Peyer's patch (tissue), 4 donors: ENCODE measurements around the gene LTBR.

ENCODE experiments used
- POLR2A ChIP-seq, 2 donors: fragments of 450-650 bp; IDR thresholded peaks; one replicate each; pipeline ENCODE4 v1.5.1; 2017; ENCODE audit warnings: antibody characterized with exemption in 2 of 2, mild to moderate bottlenecking in 2 of 2, moderate library complexity in 2 of 2
- TF ChIP-seq, protein P1 (sequence below), 6 experiments: fragments of 450-650 bp in 4 of 6; fragments of 200-600 bp in 2 of 6; sonication (generic) in 1 of 6; IDR thresholded peaks; one replicate each; pipeline ENCODE4 v1.5.1; 2017 to 2019; ENCODE audit warnings: antibody characterized with exemption in 6 of 6, mild to moderate bottlenecking in 3 of 6, moderate library complexity in 1 of 6

DNA sequence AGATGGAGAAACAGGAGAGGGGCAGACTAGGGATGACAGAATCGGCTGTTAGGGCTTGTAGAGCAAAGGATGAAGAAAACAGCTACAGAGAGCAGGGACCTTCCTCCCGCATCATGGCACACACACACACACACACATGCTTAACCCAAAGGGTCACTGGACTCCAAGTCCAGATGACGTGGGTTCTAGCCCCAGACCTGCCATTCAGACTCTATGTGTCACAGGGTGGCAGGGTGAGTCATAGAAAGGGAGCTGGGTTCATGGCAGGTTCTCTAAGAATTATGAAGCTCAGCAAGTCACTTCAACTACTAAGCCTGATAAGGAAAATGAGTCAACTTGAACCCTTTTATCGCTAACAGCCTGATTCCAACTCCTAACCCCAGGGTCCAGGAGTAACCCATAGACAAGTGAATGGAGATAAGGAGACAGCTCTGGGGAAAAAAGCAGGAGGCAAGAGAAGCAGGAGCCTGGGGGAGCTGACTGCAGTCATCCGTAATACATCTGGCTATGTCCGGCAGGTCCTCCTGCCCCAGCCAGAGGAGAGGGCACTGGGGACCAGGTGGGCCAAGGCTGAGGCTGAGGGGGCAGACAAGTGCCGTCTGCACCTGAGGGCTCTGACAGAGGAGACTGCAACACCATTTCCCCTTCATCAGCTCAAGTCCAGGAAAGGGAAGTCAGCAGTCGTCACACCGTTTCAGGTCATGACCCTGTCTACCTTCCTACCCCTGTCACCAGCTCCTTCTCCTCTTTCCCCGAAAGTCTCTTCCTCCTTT lies 38.5 kb upstream of the LTBR start:
- TF ChIP-seq POLR2A (IDR thresholded peaks at IDR 0.05), result peak in 1 of 2 donors; percentile 46
- TF ChIP-seq, protein P1, sequence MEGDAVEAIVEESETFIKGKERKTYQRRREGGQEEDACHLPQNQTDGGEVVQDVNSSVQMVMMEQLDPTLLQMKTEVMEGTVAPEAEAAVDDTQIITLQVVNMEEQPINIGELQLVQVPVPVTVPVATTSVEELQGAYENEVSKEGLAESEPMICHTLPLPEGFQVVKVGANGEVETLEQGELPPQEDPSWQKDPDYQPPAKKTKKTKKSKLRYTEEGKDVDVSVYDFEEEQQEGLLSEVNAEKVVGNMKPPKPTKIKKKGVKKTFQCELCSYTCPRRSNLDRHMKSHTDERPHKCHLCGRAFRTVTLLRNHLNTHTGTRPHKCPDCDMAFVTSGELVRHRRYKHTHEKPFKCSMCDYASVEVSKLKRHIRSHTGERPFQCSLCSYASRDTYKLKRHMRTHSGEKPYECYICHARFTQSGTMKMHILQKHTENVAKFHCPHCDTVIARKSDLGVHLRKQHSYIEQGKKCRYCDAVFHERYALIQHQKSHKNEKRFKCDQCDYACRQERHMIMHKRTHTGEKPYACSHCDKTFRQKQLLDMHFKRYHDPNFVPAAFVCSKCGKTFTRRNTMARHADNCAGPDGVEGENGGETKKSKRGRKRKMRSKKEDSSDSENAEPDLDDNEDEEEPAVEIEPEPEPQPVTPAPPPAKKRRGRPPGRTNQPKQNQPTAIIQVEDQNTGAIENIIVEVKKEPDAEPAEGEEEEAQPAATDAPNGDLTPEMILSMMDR (IDR thresholded peaks at IDR 0.05), result no peak
